D341Med (cell line): ENCODE results near the gene RNH1.
A peak's percentile ranks its signal among the peaks of the same experiment; 100 is the strongest.

Experiments used
- DNase-seq: peaks from one replicate; pipeline ENCODE4 v3.0.0; 2012; ENCODE audit warnings: low spot score

Gene RNH1

GRCh38 chr11:506995-507726 lies at the start of gene RNH1:
TSS of gene RNH1 (minus strand) at chr11:507242. CDS start at chr11:502162, 5,080 bp downstream.
- peak; percentile 99 for DNase-seq

GRCh38 chr11:555780-556661 lies 49.0 kb upstream of the RNH1 start:
- no peak for DNase-seq

- DNase-seq: no peak
Measured at GRCh38 chr11:555227-555779, 48.3 kb upstream of the RNH1 start.

- peak; percentile 89 for DNase-seq
Measured at GRCh38 chr11:554428-555226, 47.6 kb upstream of the RNH1 start.

GRCh38 chr11:553988-554340 lies 46.9 kb upstream of the RNH1 start:
- DNase-seq: no peak

GRCh38 chr11:553083-553987 lies 46.3 kb upstream of the RNH1 start:
- no peak for DNase-seq

- no peak for DNase-seq
Measured at GRCh38 chr11:551596-551995, 44.6 kb upstream of the RNH1 start.

- DNase-seq: no peak
Measured at GRCh38 chr11:551131-551530, 44.1 kb upstream of the RNH1 start.

- no peak for DNase-seq
Measured at GRCh38 chr11:550746-551085, 43.7 kb upstream of the RNH1 start.

- DNase-seq: no peak
Measured at GRCh38 chr11:550021-550745, 43.1 kb upstream of the RNH1 start.

- DNase-seq: no peak
Measured at GRCh38 chr11:548700-549603, 41.9 kb upstream of the RNH1 start.

- no peak for DNase-seq
Measured at GRCh38 chr11:545171-545570, 38.1 kb upstream of the RNH1 start.

- no peak for DNase-seq
Measured at GRCh38 chr11:544817-545166, 37.8 kb upstream of the RNH1 start.

GRCh38 chr11:541433-541885 lies 34.4 kb upstream of the RNH1 start:
- no peak for DNase-seq

GRCh38 chr11:540583-541432 lies 33.8 kb upstream of the RNH1 start:
- no peak for DNase-seq

- DNase-seq: no peak
Measured at GRCh38 chr11:539971-540481, 33.0 kb upstream of the RNH1 start.

- DNase-seq: no peak
Measured at GRCh38 chr11:538431-539051, 31.5 kb upstream of the RNH1 start.
